ENCODE data around the gene CACNA1F.

CACNA1F gene

DNA sequence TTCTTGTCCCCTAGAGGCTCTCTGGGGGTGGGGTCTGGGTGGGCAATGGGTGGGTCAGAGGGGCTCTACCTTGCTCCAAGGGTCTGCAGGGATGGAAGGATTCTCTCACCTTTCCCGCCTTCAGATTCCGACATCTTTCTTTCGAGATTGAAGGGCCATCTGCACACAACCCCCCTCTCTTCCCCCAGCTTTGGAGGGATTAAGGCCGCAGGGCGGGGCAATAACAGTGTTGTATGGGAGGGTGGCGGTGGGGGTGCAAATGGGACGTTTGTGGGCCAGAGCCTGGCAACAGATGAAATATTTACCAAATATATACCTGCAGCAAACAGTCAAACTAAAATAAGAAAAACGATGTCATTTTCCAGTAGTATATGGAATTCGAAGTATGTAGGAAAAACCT, at the start of gene CACNA1F:
Gene CACNA1F (minus strand): TSS at position 165 of the 400 bp plus-strand sequence. CDS start 31 bp downstream, at position 134.
- H3K4me3 ChIP-seq (ENCODE audit: low read depth, low read length) = no peak within 1 kb of the TSS
- TF ChIP-seq, protein P1, sequence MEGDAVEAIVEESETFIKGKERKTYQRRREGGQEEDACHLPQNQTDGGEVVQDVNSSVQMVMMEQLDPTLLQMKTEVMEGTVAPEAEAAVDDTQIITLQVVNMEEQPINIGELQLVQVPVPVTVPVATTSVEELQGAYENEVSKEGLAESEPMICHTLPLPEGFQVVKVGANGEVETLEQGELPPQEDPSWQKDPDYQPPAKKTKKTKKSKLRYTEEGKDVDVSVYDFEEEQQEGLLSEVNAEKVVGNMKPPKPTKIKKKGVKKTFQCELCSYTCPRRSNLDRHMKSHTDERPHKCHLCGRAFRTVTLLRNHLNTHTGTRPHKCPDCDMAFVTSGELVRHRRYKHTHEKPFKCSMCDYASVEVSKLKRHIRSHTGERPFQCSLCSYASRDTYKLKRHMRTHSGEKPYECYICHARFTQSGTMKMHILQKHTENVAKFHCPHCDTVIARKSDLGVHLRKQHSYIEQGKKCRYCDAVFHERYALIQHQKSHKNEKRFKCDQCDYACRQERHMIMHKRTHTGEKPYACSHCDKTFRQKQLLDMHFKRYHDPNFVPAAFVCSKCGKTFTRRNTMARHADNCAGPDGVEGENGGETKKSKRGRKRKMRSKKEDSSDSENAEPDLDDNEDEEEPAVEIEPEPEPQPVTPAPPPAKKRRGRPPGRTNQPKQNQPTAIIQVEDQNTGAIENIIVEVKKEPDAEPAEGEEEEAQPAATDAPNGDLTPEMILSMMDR (IDR thresholded peaks at IDR 0.05; ENCODE audit: control insufficient read depth, extremely low read depth, insufficient read depth) = no peak
- DNase-seq (ENCODE audit: low read depth) = no peak

DNA sequence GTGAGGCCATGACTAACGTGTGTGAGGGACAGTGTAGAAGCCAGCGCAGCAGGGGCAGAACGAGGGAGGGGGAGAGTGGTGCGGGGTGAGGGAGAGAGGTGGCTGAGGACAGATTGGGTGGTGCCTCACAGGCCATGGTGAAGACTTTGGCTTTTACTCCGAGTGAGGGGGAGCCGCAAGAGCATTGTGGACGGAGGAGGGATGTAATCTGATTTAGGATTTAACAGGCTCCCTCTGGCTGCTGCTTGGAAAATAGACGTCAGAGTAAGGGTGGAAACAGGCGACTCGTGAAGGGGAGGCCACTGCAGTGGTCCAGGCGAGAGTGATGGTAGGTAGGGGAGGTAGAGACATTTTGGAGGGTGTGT, 49.5 kb upstream of the CACNA1F start:
- no peak overlapping the region for H3K4me3 ChIP-seq (ENCODE audit: low read depth, low read length)

GRCh38 chrX:49278081-49278480, 44.9 kb upstream of the CACNA1F start:
- TF ChIP-seq, protein P1 (IDR thresholded peaks at IDR 0.05; ENCODE audit: control insufficient read depth, extremely low read depth, insufficient read depth) = no peak
- H3K4me3 ChIP-seq (ENCODE audit: low read depth, low read length) = no peak overlapping the region
- DNase-seq (ENCODE audit: low read depth) = no peak

More for the DNA sequence above, 49.5 kb upstream of the CACNA1F start:
- TF ChIP-seq, protein P1 (IDR thresholded peaks at IDR 0.05; ENCODE audit: control insufficient read depth, extremely low read depth, insufficient read depth) = no peak
- DNase-seq (ENCODE audit: low read depth) = no peak

DNA sequence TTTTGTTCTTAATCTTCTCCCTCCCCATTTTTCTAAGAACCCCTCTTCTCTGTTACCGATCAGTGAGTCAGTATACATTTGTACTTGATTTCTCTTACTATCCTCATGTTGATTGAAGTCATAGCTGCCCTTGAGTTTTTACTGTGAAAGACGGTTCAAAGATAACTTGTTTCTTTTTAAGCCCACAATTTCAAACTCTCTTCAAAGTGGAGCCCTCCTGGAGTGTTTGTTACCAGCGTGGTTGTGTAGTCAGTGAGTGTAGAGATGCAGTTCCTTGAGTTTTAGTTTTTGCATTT, 44.3 kb upstream of the CACNA1F start:
- TF ChIP-seq, protein P1 (IDR thresholded peaks at IDR 0.05; ENCODE audit: control insufficient read depth, extremely low read depth, insufficient read depth) = no peak
- H3K4me3 ChIP-seq (ENCODE audit: low read depth, low read length) = no peak overlapping the region
- DNase-seq (ENCODE audit: low read depth) = no peak

DNA sequence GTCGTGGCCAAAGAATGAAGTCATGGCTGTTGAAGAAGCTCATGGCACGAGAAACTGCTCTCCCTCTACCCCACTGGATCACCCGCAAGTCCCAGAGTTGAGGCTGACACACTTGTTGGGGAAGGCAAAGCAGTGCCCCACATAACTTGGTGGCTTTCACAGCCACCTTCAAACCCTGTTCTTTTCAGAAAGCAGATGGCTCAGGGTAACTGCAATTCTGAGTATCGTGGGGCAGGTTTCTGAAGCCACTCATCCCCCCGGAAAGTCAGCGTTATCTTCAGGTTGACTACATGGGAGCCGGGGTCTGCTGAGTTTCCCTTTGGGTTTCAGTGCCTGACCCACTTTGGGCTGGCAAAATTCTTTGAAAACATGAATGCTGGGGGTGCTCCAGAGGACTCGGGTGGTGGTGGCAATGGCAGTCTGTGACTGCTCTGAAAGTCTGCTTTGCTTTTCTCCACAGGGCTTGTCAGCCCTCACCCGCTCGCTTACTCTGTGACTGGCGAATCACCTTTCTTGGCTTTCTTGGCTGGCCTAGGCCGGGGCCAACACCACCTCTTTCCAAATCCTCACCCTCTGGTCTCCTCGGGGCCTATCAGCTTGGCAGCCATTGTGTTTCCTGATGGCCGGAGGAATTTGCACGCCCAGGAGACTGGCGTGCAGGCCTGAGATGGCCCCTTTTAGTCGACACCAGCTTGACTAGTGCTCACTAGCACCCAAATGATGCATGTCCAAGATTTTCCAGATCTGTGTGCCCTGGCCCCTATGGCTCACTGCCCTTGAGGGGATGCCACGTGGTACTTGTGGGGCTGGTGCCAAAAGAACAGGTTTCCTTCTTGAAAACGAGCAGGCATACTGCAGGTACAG, 43.8 kb upstream of the CACNA1F start:
- no peak overlapping the region for H3K4me3 ChIP-seq (ENCODE audit: low read depth, low read length)
- no peak for DNase-seq (ENCODE audit: low read depth)
- TF ChIP-seq, protein P1 (IDR thresholded peaks at IDR 0.05; ENCODE audit: control insufficient read depth, extremely low read depth, insufficient read depth) = no peak

DNA sequence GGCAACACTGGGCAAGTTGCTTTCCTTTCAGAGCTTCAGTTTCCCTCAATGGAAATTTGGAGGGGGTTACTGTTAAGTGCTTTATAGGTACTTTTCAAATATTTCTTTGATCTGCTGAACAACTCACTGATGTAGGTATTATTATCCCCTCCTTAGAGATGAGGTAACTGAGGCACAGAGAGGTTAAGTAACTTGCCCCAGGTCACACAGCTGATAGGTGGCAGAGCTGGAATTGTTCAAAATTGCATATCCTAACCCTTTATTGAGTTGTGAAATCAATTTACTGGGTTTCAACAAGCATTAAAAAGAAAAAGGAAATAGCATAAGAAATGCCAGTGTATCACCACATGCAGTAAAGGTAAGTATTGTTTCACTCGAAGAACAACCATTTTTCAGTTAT, 43.1 kb upstream of the CACNA1F start:
- TF ChIP-seq, protein P1 (IDR thresholded peaks at IDR 0.05; ENCODE audit: control insufficient read depth, extremely low read depth, insufficient read depth) = no peak
- DNase-seq (ENCODE audit: low read depth) = no peak
- no peak overlapping the region for H3K4me3 ChIP-seq (ENCODE audit: low read depth, low read length)
